GM08714 (cell line): ENCODE data around the gene SGCA.

Experiments used
- H3K4me3 ChIP-seq: fragments of 200-500 bp; sonication (Bioruptor generic); 2 replicates; pipeline ENCODE4 v1.5.1; 2014; ENCODE audit warnings: mild to moderate bottlenecking, low read length, inconsistent platforms
- ZNF274 ChIP-seq: IDR thresholded peaks from 2 replicates; pipeline ENCODE4 v1.6.1; 2012; ENCODE audit warnings: mild to moderate bottlenecking, low read depth, low read length

Gene SGCA

GRCh38 chr17:50165867-50166517 lies at the start of gene SGCA:
Gene SGCA, plus strand, starts transcription at chr17:50166005. Its CDS starts 36 bp downstream, at chr17:50166041.
- no peak within 1 kb of the TSS for H3K4me3 ChIP-seq
- TF ChIP-seq ZNF274: no peak

GRCh38 chr17:50117202-50118051 lies 48.4 kb upstream of the SGCA start:
- no peak for TF ChIP-seq ZNF274
- H3K4me3 ChIP-seq: no peak overlapping the region

- H3K4me3 ChIP-seq: no peak overlapping the region
- no peak for TF ChIP-seq ZNF274
These were observed 47.6 kb upstream of the SGCA start for GRCh38 chr17:50118076-50118827.

- TF ChIP-seq ZNF274: no peak
- no peak overlapping the region for H3K4me3 ChIP-seq
These were observed 47.0 kb upstream of the SGCA start for GRCh38 chr17:50118828-50119218.

- no peak overlapping the region for H3K4me3 ChIP-seq
- no peak for TF ChIP-seq ZNF274
These were observed 45.1 kb upstream of the SGCA start for GRCh38 chr17:50120475-50121253.

- no peak overlapping the region for H3K4me3 ChIP-seq
These were observed 42.9 kb upstream of the SGCA start for GRCh38 chr17:50122945-50123344.

GRCh38 chr17:50123649-50124349 lies 42.0 kb upstream of the SGCA start:
- H3K4me3 ChIP-seq: no peak overlapping the region
- no peak for TF ChIP-seq ZNF274

More at GRCh38 chr17:50122945-50123344, 42.9 kb upstream of the SGCA start:
- TF ChIP-seq ZNF274: no peak

GRCh38 chr17:50125420-50125997 lies 40.3 kb upstream of the SGCA start:
- H3K4me3 ChIP-seq: no peak overlapping the region
- TF ChIP-seq ZNF274: no peak

- no peak overlapping the region for H3K4me3 ChIP-seq
- no peak for TF ChIP-seq ZNF274
These were observed 38.0 kb upstream of the SGCA start for GRCh38 chr17:50127697-50128361.

GRCh38 chr17:50128441-50129352 lies 37.1 kb upstream of the SGCA start:
- H3K4me3 ChIP-seq: no peak overlapping the region
- no peak for TF ChIP-seq ZNF274

- no peak for TF ChIP-seq ZNF274
- peak overlapping the region; percentile 20; the same call in 1 of the 2 replicates for H3K4me3 ChIP-seq
These were observed 36.5 kb upstream of the SGCA start for GRCh38 chr17:50129353-50129727.
